Tibial artery (tissue), 4 donors: ENCODE data around the gene SIPA1.

Source experiments
- DNase-seq, 2 donors: peaks; one replicate each; pipeline ENCODE4 v3.0.0-alpha.2; 2019
- H3K27ac ChIP-seq, 2 donors: fragments of 200-600 bp; sonication (generic) in 1 of 2; 1 replicate in 1 of 2; 2 replicates in 1 of 2; pipeline ENCODE4 v1.5.1; 2018 to 2019; ENCODE audit warnings: mild to moderate bottlenecking in 1 of 2
- H3K27me3 ChIP-seq, 2 donors: fragments of 200-600 bp; sonication (generic) in 1 of 2; one replicate each; pipeline versions ENCODE4 v1.5.1 to v1.6.0; 2016 to 2019
- H3K36me3 ChIP-seq, 3 donors: fragments of 200-600 bp; sonication (generic) in 2 of 3; one replicate each; pipeline ENCODE4 v1.5.1; 2016 to 2019; ENCODE audit warnings: mild to moderate bottlenecking in 2 of 3
- H3K4me1 ChIP-seq, 4 donors: fragments of 200-600 bp; sonication (generic) in 2 of 4; 1 replicate in 3 of 4; 2 replicates in 1 of 4; pipeline ENCODE4 v1.5.1; 2016 to 2019
- H3K4me3 ChIP-seq, 2 donors: fragments of 200-600 bp; sonication (generic) in 1 of 2; 1 replicate in 1 of 2; 2 replicates in 1 of 2; pipeline ENCODE4 v1.5.1; 2018 to 2019; ENCODE audit warnings: mild to moderate bottlenecking in 2 of 2
- H3K9me3 ChIP-seq, 3 donors: fragments of 200-600 bp; sonication (generic) in 1 of 3; one replicate each; pipeline ENCODE4 v1.5.1; 2016 to 2019
- intact Hi-C: fragments of 100-400 bp; cut with DNase I; formaldehyde crosslinking; loops from one replicate; pipeline ENCODE4 v1.15.0; 2023; ENCODE audit warnings: low total_unique reads
- TF ChIP-seq, protein P1 (sequence below), 2 experiments: fragments of 200-600 bp in 1 of 2; fragments of 450-650 bp in 1 of 2; IDR thresholded peaks; one replicate each; pipeline ENCODE4 v1.5.1; 2017 to 2019; ENCODE audit warnings: antibody characterized with exemption in 2 of 2, mild to moderate bottlenecking in 1 of 2, moderate library complexity in 1 of 2

SIPA1 gene

DNA sequence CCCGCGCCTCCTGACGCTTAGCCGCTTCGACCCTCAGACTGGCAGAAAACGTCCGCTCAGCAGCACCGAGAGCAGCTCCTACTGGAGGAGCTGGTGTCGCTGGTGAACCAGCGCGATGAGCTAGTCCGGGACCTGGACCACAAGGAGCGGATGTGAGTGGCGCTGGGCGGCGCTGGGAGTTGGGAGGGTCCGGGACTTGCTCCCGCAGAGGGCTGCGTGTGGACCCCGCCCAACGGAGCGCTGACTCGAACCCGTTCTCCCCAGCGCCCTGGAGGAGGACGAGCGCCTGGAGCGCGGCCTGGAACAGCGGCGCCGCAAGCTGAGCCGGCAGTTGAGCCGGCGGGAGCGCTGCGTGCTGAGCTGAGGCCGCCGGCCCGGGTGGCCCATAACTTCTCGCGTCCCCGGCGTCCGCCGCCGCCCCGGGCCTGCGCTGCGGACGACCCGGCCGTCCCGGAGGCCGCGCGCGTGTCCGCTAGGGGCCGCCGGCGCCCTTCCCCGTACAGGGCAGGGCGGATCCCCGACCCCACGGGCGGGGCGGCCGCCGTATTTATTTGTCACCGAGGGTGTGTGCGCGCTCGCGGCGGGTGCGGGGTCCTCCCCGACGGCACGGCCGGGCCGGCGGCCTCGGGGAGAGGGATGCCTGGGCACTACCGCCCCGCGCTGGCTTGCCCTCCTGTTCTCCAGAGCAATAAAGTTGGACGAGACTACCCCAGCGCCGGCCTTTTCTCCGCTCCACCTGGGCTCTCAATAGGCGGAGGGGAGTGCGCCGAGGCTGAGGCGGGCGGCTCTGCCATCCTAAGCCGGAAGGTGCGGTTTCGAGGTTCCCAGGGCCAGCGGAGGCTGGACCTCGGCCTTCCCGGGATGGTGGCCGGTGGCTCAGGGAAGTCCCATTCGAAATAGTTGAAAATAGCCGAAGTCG, 45.7 kb upstream of the SIPA1 start:
- TF ChIP-seq, protein P1, sequence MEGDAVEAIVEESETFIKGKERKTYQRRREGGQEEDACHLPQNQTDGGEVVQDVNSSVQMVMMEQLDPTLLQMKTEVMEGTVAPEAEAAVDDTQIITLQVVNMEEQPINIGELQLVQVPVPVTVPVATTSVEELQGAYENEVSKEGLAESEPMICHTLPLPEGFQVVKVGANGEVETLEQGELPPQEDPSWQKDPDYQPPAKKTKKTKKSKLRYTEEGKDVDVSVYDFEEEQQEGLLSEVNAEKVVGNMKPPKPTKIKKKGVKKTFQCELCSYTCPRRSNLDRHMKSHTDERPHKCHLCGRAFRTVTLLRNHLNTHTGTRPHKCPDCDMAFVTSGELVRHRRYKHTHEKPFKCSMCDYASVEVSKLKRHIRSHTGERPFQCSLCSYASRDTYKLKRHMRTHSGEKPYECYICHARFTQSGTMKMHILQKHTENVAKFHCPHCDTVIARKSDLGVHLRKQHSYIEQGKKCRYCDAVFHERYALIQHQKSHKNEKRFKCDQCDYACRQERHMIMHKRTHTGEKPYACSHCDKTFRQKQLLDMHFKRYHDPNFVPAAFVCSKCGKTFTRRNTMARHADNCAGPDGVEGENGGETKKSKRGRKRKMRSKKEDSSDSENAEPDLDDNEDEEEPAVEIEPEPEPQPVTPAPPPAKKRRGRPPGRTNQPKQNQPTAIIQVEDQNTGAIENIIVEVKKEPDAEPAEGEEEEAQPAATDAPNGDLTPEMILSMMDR (IDR thresholded peaks at IDR 0.05): no peak
- intact Hi-C loops: no loop called here
- Histone ChIP-seq H3K4me1 (peaks cover 0 to 38% (median 28%) of the 10 kb centered on the region in 4 donors), H3K9me3 (no peaks in the 10 kb centered on the region), H3K27me3 (no peaks in the 10 kb centered on the region), H3K27ac (peak overlapping the region; percentile 3 to 8), H3K36me3 (peaks cover 32 to 58% (median 44%) of the 10 kb centered on the region in 3 donors), H3K4me3 (no peak overlapping the region)
- DNase-seq: peak; percentile 63 to 68

GRCh38 chr11:65592858-65593517, 44.9 kb upstream of the SIPA1 start:
- Histone ChIP-seq H3K36me3 (peaks cover 37 to 66% (median 51%) of the 10 kb centered on the region in 3 donors), H3K27me3 (no peaks in the 10 kb centered on the region), H3K4me3 (no peak overlapping the region), H3K9me3 (no peaks in the 10 kb centered on the region), H3K4me1 (peaks cover 0 to 30% (median 21%) of the 10 kb centered on the region in 4 donors), H3K27ac (peak overlapping the region; percentile 3 to 31)
- TF ChIP-seq, protein P1 (IDR thresholded peaks at IDR 0.05): no peak
- intact Hi-C loops: no loop called here
- DNase-seq: peak in 1 of 2 donors; percentile 69

DNA sequence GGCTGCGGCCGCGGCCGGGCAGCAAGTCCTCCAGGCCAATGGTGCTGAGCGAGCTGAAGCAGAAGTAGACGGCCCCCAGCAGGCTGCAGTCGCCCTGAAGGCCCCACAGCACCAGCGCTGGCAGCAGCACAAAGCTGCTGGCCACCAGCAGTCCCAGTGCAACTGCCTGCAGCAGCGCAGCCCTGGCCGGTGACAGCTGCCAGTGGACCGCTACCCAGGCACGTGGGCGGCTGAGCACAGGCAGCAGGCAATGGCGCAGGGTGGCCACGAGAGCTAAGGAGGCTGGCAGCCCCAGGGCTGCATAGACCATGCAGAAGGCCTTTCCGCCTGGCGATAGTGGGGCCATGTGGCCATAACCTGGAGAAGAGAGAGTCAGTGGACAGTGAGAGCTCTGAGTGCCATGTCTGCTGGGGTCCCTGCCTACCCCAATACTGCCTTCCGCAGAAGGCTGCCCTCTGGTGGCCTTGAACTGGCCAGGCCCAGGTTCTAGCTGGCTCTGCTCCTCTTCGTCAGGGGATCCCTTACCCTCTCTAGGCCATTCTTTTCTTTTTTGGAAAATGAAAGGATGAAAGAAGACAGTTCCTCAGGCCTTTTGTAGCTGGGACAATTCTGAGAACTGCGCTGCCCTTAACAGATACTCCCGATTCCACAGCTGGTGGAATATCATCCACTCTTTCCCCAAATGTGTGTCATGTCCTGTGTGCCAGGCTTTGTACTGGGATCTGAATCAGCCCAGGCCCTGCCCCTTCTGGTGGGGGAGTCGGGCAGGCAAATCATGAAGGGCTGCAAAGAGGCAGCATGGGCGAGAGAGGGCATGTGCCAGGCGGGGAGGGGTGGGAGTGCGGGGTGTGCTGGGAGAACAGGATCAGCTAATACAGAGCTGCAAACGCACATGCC, 44.1 kb upstream of the SIPA1 start:
- H3K36me3 ChIP-seq: peaks cover 45 to 70% (median 59%) of the 10 kb centered on the region in 3 donors
- intact Hi-C loops: no loop called here
- H3K9me3 ChIP-seq: no peaks in the 10 kb centered on the region
- H3K4me1 ChIP-seq: peaks cover 0 to 22% (median 13%) of the 10 kb centered on the region in 4 donors
- H3K27ac ChIP-seq: peak overlapping the region; percentile 3 to 31
- no peak overlapping the region for H3K4me3 ChIP-seq
- TF ChIP-seq, protein P1 (IDR thresholded peaks at IDR 0.05): peak; percentile 79 to 81
- H3K27me3 ChIP-seq: no peaks in the 10 kb centered on the region
- DNase-seq: peak in 1 of 2 donors; percentile 81

DNA sequence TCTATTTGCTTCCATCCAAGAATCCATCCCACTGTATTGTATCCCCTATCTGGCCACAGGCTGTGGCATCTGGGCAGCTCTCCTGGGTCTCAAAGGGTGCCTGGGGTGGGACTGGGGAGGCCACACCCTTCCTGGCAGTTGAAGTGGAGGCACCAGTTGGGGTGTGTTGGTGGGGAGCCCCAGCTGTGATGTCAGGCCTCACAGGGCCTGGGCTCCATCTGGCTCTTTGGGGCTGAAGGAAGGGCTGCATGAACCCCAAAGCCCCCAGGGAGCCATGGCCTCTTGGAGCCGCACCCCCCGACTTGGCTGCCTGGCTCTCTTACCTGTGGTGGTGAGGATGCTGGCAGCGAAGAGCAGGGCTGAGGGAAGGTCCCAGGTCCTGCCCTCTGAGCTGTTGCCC, 42.8 kb upstream of the SIPA1 start:
- Histone ChIP-seq H3K36me3 (peaks cover 39 to 71% (median 64%) of the 10 kb centered on the region in 3 donors), H3K9me3 (no peaks in the 10 kb centered on the region), H3K27me3 (no peaks in the 10 kb centered on the region), H3K27ac (peak overlapping the region in 1 of 2 donors; percentile 16), H3K4me3 (no peak overlapping the region), H3K4me1 (peaks cover 0 to 21% (median 12%) of the 10 kb centered on the region in 4 donors)
- peak in 1 of 2 donors; percentile 61 for DNase-seq
- intact Hi-C loops: no loop called here
- TF ChIP-seq, protein P1 (IDR thresholded peaks at IDR 0.05): no peak
